K562 (cell line): ENCODE data around the gene MTSS2. TPM values are rescaled to one million over a fixed set of nuclear protein-coding genes. Genes with fewer than 3 reads are reported as not detected.

Experiments used
- ATAC-seq: fragments of 200-7000 bp; cut with Tn5 transposase; 3 replicates; pipeline ENCODE4 v1.9.1; 2020; ENCODE audit warnings: moderate library complexity
- BruUV-seq: library from RNA; stranded (reverse); fragments of 400-500 nt; replicated peaks from 2 replicates; lab custom pipeline; 2021; lab: Mats Ljungman, UMichigan
- CTCF ChIA-PET: fragments of 300-600 bp; formaldehyde crosslinking; extraction: SDS; loops from one replicate; lab custom pipeline; 2021; ENCODE audit warnings: low intra/inter-chr PET ratio; lab: Yijun Ruan, JAX
- POLR2A ChIA-PET: fragments of 300-600, 350-650 bp; sonication (Branson Sonifier 250); formaldehyde crosslinking; extraction: SDS; loops from one replicate; lab custom pipeline; 2021; ENCODE audit warnings: antibody characterized with exemption, inconsistent platforms; lab: Yijun Ruan, JAX
- DNase-seq, 4 experiments: peaks; one replicate each; pipeline versions ENCODE4 v3.0.0 to v3.0.0-alpha.2; 2011 to 2018; ENCODE audit warnings: low spot score in 3 of 4, mixed read lengths in 3 of 4; ENCODE audit errors: extremely low read depth in 1 of 4
- FAIRE-seq: peaks from 2 replicates; lab custom pipeline; 2011; peaks lifted over from hg19 to GRCh38; lab: Jason Lieb, UNC
- H2AFZ ChIP-seq: 2 replicates; pipeline ENCODE4 v1.6.0; 2011; ENCODE audit warnings: low read depth, low read length, control low read depth, inconsistent platforms
- H3K27ac ChIP-seq: fragments of 200-600 bp; 3 replicates; pipeline ENCODE4 v1.8.0; 2011; ENCODE audit warnings: low read depth, mild to moderate bottlenecking, control low read depth, inconsistent platforms, low read length, moderate library complexity, mixed read lengths; ENCODE audit errors: extremely low read depth
- H3K27me3 ChIP-seq, 2 experiments: fragments of 300-600 bp in 1 of 2; 2 replicates in 1 of 2; 3 replicates in 1 of 2; pipeline versions ENCODE4 v1.6.0 to v1.8.0; 2011; ENCODE audit warnings: inconsistent platforms in 2 of 2, low read length in 2 of 2, mild to moderate bottlenecking in 1 of 2, mixed read lengths in 1 of 2, moderate library complexity in 1 of 2; ENCODE audit not compliant: control insufficient read depth in 2 of 2, insufficient read depth in 2 of 2
- H3K36me3 ChIP-seq: fragments of 300-600 bp; 3 replicates; pipeline ENCODE4 v1.8.0; 2011; ENCODE audit warnings: mild to moderate bottlenecking, low read length, inconsistent platforms; ENCODE audit not compliant: control insufficient read depth, insufficient read depth
- H3K4me1 ChIP-seq, 2 experiments: fragments of 200-600 bp in 1 of 2; replicated peaks in 1 of 2; 2 replicates in 1 of 2; 3 replicates in 1 of 2; pipeline versions ENCODE4 v1.5.1 to v1.8.0; 2011; ENCODE audit warnings: inconsistent platforms in 2 of 2, low read length in 2 of 2, mild to moderate bottlenecking in 1 of 2, mixed read lengths in 1 of 2, moderate library complexity in 1 of 2; ENCODE audit not compliant: control insufficient read depth in 2 of 2, insufficient read depth in 2 of 2
- H3K4me2 ChIP-seq: 2 replicates; pipeline ENCODE4 v1.6.1; 2011; ENCODE audit warnings: low read length, control low read depth, inconsistent platforms, mixed read lengths; ENCODE audit not compliant: insufficient read depth
- H3K4me3 ChIP-seq: fragments of 200-600 bp; sonication (generic), shearing (Covaris generic); 2 replicates; pipeline ENCODE4 v1.5.1; 2016; ENCODE audit warnings: control low read depth, inconsistent platforms
- H3K79me2 ChIP-seq: fragments of 200-600 bp; 3 replicates; pipeline ENCODE4 v1.8.0; 2011; ENCODE audit warnings: low read length, inconsistent platforms; ENCODE audit not compliant: control insufficient read depth, insufficient read depth
- H3K9ac ChIP-seq, 2 experiments: 2 replicates each; pipeline versions ENCODE4 v1.6.0 to v1.6.1; 2011; ENCODE audit warnings: low read depth in 2 of 2, low read length in 2 of 2, control low read depth in 1 of 2, inconsistent platforms in 1 of 2, mild to moderate bottlenecking in 1 of 2, mixed read lengths in 1 of 2; ENCODE audit not compliant: insufficient read depth in 1 of 2
- H3K9me1 ChIP-seq: one replicate; pipeline ENCODE4 v1.6.0; 2011; ENCODE audit warnings: inconsistent platforms, mild to moderate bottlenecking, low read length, moderate library complexity; ENCODE audit not compliant: control insufficient read depth, insufficient read depth
- H3K9me3 ChIP-seq: replicated peaks from 2 replicates; pipeline ENCODE4 v1.5.1; 2011; ENCODE audit warnings: low read depth, low read length, inconsistent platforms; ENCODE audit not compliant: control insufficient read depth, insufficient read depth
- H4K20me1 ChIP-seq: replicated peaks from 2 replicates; pipeline ENCODE4 v1.6.1; 2011; ENCODE audit warnings: low read length, inconsistent platforms, mixed read lengths; ENCODE audit not compliant: control insufficient read depth, insufficient read depth
- MTA2 ChIP-seq: fragments of 450-650 bp; IDR thresholded peaks from 2 replicates; pipeline ENCODE4 v1.6.1; 2016; ENCODE audit warnings: low read depth
- POLR2AphosphoS2 ChIP-seq: IDR thresholded peaks from 2 replicates; pipeline ENCODE4 v1.6.1; 2012; ENCODE audit warnings: low read length, improper control_type of control experiment
- PPARD ChIP-seq: fragments of 250-450 bp; sonication (Bioruptor Pico); IDR thresholded peaks from 2 replicates; pipeline ENCODE4 v1.8.0; 2022; ENCODE audit warnings: inconsistent platforms, mild to moderate bottlenecking, moderate library complexity
- RBM25 ChIP-seq: fragments of 200-400 bp; formaldehyde crosslinking; IDR thresholded peaks from 2 replicates; pipeline ENCODE4 v1.6.1; 2018; ENCODE audit warnings: low read length, low read depth, moderate library complexity; ENCODE audit not compliant: severe bottlenecking
- STAG1 ChIP-seq: sonication (generic); formaldehyde crosslinking; IDR thresholded peaks from 2 replicates; pipeline ENCODE4 v1.5.0; 2020; ENCODE audit warnings: missing genetic modification reagents, borderline replicate concordance
- ZNF239 ChIP-seq: fragments of 250-450 bp; sonication (Bioruptor Pico); IDR thresholded peaks from 2 replicates; pipeline ENCODE4 v1.4.0; 2020; ENCODE audit warnings: mild to moderate bottlenecking
- ZNF764 ChIP-seq: fragments of 250-450 bp; sonication (Bioruptor Pico); IDR thresholded peaks from 2 replicates; pipeline ENCODE4 v1.4.0; 2020; ENCODE audit warnings: low read depth, mild to moderate bottlenecking, moderate library complexity
- WGBS: fragments of 100-300 bp; shearing (Covaris generic); methylation state at CpG from one replicate; pipeline ENCODE4 v1.1.6; 2016; ENCODE audit warnings: low coverage, mixed read lengths; ENCODE audit not compliant: insufficient coverage; ENCODE audit errors: missing lambda C conversion rate; 5-methylcytosine and 5-hydroxymethylcytosine counted together
- in situ Hi-C: fragments of 300-500 bp; cut with MboI; formaldehyde crosslinking; loops from 4 replicates; pipeline ENCODE4 v1.15.0; 2018; ENCODE audit warnings: inconsistent platforms, mixed read lengths
- intact Hi-C: fragments of 100-400 bp; cut with micrococcal nuclease; formaldehyde crosslinking; loops from 2 replicates; pipeline ENCODE4 v1.14.2; 2022
- polyA plus RNA-seq, 8 experiments: library from polyadenylated mRNA; depleted of rRNA in 4 of 8; stranded (reverse) in 5 of 8; unstranded in 3 of 8; fragments of >200 nt; fragmentation: Nextera tagmentation in 2 of 8; fragmentation: Illumina TruSeq in 1 of 8; extraction: Ambion mirVana in 2 of 8; extraction: Trizol in 1 of 8; gene quantifications; 2 replicates each; pipeline versions ENCODE4 v1.2.1 to v1.2.3, GENCODE V29; 2011 to 2014; ENCODE audit warnings: inconsistent platforms in 1 of 8, missing spikeins in 1 of 8
- total RNA-seq, 7 experiments: library from RNA; depleted of rRNA in 6 of 7; stranded (reverse); fragments of >200 nt in 6 of 7; fragmentation: Illumina TruSeq in 2 of 7; extraction: Trizol in 2 of 7; gene quantifications; 2 replicates each; pipeline versions ENCODE4 v1.2.1 to v1.2.3, GENCODE V29; 2011 to 2021; ENCODE audit warnings: low replicate concordance in 1 of 7

The MTSS2 gene
- total and polyA plus RNA-seq, 9 of the 15 experiments (the other 6 are each of a cell fraction or from before 2014, with no cell fraction given), result 0.11 to 60.3 (median 16.9) TPM

DNA sequence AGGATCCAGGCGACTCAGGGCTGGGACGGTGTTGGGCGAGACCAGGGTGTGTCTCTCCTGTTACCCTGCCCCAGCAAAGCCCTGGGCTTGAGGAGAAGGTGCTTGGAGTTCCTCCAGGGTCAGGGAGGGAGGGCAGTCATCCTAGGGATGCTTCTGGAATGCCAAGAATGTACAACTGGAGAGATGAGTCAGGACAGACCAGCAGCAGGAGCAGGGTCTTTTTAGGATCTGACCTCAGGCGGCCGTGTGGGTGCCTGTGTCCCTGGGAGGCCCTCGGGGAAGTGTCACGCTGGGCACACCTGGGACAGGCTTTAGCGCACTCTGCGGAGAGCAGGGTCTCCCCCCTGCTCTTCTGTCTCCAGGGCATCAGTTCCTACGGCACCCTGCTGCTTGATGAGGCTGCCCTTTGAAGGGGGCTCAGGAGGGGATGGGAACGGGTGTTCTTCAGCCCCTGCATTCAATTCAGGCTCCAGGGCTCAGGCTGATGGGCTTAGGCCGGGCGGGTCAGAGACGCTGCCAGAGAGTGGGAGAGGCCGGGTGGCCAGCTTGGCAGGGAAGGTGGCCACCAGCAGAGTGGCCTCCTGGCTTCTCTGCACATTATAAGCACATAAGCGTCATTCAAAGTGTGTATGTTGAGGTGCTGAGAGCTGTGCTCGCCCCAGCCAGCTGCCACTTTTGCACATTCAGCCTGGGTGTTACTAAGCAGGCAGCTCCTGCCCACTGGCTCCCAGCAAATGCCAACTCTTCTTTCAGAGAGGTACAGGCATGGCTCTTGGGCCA, 8.4 kb upstream of the MTSS2 start:
- ChIA-PET POLR2A (no interaction called here), CTCF (no interaction called here)
- no peaks in the 10 kb centered on the region for H3K27me3 ChIP-seq
- H3K9me1 ChIP-seq, result no peaks in the 10 kb centered on the region
- TF ChIP-seq ZNF239 (CRISPR knock-in tag) (no peak), STAG1 (CRISPR knock-in tag) (0 out of 2 replicates have a peak, but pooled peaks have one; percentile 19), PPARD (no peak), ZNF764 (no peak), RBM25 (no peak), POLR2AphosphoS2 (no peak), MTA2 (no peak)
- H3K79me2 ChIP-seq, result no peaks in the 10 kb centered on the region
- WGBS, result 95% methylated on average over 14 of the region's 17 CpGs
- no TSS peak for BruUV-seq
- no peak for FAIRE-seq
- H3K4me1 ChIP-seq, result peaks cover 25 to 83% of the 10 kb centered on the region in 2 experiments
- peak overlapping the region; percentile 44 to 84; a peak in 3 of 4 replicates for H3K9ac ChIP-seq
- no peak for ATAC-seq
- no peak for DNase-seq
- no peaks in the 10 kb centered on the region for H4K20me1 ChIP-seq
- no peaks in the 10 kb centered on the region for H3K9me3 ChIP-seq
- peak overlapping the region; percentile 85; the same call in 2 of the 3 replicates for H3K27ac ChIP-seq
- no peak overlapping the region for H2AFZ ChIP-seq
- H3K4me3 ChIP-seq, result no peak overlapping the region
- intact Hi-C loops (no loop called here), in situ Hi-C loops (no loop called here)
- H3K4me2 ChIP-seq, result no peak overlapping the region; the same call in 1 of the 2 replicates
- peaks cover 20% of the 10 kb centered on the region; the same call in 1 of the 3 replicates for H3K36me3 ChIP-seq
